DMS53 treated with DMSO at 0.1 percent for 48 hours (cell line): Measurements from ENCODE around the gene VPS37D.
"Not testable (repeated sequence)": the region's sequence is repeated elsewhere in the genome, so short reads cannot be mapped to it uniquely, and the experiment has no call there.

Source experiments
- DNase-seq: peaks from one replicate; lab custom pipeline; 2025; ENCODE audit not compliant: unreplicated experiment; lab: John Stamatoyannopoulos, UW

The VPS37D gene, protein sequence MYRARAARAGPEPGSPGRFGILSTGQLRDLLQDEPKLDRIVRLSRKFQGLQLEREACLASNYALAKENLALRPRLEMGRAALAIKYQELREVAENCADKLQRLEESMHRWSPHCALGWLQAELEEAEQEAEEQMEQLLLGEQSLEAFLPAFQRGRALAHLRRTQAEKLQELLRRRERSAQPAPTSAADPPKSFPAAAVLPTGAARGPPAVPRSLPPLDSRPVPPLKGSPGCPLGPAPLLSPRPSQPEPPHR

DNA sequence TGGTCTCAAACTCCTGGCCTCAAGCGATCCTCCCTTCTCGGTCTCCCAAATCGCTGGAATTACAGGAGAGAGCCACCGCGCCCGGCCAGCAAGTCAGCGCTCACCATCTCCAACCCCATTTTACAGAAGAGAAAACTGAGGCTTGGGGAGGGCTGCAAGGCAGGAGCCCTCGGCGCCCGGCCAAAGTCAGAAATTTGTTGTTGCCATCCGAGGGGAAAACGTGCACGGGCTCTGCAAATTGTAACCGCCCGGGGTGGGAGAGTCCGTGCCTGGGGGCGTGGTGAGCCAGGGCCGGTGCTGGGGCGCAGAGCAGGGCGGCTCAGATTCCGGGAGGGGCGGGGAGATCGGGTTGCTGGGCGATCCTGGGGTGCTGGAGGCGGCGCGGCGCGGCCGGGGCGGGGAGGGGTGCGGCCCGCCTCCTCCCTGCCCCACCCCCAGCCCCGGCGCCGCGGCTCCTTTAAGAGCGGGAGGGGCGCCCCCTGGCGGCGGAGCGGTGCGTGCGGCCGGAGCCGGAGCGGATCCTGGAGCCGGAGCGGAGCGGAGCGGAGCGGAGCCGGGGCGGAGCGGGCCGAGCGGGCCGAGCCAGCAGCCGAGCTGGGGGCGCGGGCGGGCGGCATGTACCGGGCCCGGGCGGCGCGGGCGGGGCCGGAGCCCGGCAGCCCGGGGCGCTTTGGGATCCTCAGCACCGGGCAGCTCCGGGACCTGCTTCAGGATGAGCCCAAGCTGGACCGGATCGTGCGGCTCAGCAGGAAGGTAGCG, at the start of gene VPS37D:
VPS37D (plus strand) TSS at position 488 of the 759 bp plus-strand sequence; CDS start at position 616, 128 bp downstream.
- peak; percentile 74 for DNase-seq

DNA sequence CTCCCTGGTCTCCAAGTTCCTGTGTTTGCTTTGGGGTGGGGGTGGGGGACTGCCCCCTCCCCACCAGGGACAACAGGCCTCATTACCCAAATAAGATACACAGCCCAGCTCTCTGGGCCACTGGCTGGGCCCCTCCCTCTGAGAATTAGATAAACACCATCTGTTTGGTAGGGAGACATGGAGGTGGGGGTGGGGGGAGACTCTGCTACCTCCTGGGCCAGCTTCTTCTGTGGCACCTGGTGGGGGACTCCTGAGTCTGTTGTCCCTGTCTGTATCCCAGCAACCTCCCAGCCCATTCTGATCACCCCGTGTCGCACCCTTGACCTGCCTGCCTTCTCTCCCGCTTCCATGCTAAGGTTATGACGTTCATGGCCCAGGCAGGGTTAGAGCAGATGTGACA, 49.1 kb upstream of the VPS37D start:
- DNase-seq: no peak

DNA sequence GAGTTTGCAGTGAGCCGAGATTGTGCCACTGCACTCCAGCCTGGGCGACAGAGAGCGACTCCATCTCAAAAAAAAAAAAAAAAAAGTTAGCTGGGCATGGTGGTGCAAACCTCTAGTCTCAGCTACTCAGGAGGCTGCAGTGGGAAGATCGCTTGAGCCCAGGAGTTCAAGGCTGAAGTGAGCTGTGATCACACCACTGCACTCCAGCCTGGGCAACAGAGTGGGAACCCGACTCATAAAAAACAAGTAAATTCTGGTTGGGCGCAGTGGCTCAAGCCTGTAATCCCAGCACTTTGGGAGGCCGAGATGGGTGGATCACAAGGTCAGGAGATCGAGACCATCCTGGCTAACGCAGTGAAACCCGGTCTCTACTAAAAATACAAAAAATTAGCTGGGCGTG, 48.2 kb upstream of the VPS37D start:
- not testable (repeated sequence) for DNase-seq

DNA sequence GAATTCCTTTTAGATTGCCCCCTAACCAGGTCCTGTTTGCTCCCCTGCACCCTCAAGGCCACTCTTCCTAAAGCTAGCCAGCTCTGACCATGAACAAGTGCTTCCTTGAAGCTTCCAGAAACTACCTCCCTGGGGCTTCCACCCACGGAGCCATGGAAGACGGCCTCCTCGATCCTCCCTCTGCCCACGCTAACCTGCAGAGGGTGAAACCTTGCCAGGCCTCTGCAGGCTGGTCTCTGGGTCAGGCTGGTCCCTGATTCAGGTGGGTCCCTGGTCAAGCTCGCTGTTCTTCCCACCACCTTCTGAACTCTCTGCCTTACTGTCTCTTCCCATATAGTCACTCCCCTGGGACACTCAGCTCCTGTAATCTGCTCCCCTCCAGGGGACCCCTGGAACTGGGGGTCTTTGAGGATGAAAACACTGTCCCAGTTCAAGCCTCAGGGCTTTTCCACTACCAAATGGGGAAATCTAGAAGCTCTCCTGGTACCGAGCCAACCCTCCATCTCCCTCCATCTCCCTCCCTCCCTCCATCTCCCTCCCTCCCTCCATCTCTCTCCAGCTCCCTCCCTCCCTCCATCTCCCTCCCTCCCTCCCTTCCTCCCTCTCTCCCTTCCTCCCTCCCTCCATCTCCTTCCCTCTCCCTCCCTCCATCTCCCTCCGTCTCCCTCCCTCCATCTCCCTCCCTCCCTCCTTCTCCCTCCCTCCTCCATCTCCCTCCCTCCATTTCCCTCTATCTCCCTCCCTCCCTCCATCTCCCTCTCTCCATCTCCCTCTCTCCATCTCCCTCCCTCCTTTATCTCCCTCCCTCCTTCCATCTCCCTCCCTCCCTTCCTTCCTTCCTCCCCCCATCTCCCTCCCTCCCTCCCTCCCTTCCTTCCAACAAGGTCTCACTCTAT, 46.2 kb upstream of the VPS37D start:
- DNase-seq: no peak

DNA sequence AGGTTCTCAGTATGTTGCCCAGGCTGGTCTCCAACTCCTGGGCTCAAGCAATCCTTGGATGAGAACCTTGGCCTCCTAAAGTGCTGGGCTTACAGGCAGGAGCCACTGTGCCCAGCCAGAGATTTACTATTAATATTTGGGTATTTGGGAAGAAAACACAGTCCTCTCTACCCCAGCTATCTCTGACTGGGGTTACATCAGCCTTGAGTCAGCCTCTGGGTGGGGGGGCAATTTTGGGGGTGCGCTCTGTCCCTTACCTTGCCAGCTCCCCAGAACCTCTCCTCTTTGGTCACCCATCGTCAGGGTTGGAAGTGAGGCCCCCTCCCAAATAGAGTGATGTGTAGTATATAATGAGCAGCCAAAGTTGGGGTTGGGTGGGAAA, 45.1 kb upstream of the VPS37D start:
- DNase-seq: no peak

DNA sequence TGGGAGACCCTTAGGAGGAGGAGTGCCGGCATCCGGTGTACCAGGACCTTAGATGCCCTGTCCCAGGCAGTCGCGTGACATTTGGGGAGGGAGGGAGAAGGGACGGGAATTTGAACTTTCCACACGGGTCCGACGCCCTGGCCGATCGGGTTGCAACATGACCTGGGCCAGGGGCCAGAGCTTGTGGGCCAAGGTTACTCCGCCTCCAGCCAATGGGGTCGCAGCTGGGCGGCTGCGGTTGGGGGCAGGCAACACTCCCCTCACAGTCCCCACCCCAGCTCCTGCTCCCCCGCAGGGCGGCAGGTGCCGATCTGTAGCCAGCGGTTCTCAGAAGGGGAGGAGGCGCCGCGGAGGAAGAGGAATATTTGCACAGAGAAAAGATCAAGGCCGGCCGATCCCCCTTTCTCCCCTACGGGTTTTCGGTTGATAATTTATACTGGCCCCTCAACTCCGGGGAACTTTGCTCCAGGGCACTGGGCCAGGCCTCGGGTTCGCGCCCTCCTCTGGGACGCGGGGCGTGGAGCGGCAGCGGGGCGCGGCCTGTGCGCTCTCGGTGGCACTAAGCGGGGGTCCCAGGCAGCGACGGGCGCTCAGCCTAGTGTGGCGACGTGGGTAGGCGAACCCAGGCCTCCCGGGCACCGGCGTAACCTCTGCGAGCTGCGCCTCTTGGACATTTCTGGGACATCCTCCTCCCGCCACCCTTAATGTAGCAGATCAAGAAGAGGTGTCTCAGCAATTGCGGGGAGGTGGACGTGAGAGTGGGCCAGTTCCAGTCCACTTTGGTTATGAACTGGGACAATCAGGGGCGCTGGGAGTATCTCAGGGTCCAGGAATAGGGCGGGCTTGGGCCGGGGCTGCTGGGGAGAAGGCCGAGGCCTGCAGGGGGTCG, 44.5 kb upstream of the VPS37D start:
- no peak for DNase-seq

DNA sequence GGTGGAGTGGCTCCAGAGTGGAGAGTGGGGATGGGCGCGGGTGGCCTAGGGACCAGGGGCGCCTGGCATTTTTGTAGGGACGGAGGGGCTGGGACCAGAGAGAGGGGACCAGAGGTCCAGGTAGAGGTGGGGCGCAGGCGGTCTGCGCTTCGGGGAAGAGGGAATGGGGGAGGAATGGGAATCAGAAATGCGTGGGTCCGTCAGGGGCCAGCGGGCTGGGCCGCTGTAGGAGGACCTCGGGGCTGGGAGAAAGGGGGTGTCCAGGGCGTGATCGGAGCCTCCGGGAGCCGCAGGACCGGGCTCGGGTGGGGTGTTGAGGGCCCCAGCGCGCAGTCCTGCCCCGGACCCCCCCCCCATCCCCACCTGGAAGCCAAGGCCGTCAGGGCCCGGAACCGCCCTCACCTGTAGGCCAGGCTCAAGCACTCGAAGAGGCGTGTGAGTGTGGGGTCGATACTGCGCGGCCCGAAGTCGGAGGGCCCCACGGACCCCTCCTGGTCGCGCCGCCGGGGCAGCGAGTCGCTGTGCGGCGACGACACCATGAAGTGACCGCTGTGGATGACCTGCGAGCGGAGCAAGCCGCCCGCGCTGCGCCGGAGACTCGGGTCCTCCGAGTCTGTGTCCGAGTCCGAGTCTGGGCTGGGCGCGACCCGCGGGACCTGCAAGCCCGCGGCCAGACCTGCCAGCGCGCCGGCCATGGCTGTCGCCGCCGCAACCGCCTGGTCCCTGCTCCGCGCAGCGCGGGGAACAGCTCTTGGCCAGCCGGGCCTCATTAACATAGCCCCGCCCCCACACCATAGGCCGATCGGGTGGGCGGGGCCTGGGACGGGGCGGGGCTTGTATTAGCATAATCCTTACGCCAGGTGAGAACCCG, 43.6 kb upstream of the VPS37D start, which contains the start of gene MLXIPL:
MLXIPL (minus strand) TSS at position 725 of the 871 bp plus-strand sequence; CDS start at position 695, 30 bp downstream.
- peak; percentile 89 for DNase-seq

DNA sequence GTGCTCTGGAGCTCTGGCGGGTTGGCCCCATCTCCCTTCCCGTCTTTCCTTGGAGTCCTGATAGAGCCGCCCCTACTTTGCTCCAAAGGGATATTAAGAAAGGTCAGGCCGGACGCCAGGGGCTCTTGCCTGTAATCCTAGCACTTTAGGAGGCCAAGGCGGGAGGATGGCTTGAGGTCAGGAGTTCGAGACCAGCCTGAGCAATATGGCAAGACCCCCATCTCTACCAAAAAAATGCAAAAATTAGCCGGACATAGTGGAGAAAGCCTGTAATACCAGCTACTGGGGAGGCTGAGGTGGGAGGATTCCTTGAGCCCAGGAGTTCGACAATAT, 43.0 kb upstream of the VPS37D start:
- no peak for DNase-seq

DNA sequence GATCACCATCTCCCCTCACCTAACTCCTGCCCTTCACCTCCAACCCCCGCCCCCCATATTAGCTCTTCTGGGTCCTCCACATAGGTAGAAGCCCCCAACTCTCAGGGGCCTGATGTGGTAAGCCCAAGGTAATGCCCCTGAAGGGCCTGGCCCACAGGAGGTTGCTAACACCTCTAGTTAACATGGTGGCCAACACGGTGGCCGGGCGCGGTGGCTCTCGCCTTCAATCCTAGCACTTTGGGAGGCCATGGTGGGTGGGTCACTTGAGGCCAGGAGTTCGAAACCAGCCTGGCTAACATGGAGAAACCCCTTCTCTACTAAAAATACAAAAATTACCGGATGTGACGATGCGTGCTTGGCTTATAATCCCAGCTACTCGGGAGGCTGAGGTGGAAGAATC, 42.4 kb upstream of the VPS37D start:
- DNase-seq: no peak

DNA sequence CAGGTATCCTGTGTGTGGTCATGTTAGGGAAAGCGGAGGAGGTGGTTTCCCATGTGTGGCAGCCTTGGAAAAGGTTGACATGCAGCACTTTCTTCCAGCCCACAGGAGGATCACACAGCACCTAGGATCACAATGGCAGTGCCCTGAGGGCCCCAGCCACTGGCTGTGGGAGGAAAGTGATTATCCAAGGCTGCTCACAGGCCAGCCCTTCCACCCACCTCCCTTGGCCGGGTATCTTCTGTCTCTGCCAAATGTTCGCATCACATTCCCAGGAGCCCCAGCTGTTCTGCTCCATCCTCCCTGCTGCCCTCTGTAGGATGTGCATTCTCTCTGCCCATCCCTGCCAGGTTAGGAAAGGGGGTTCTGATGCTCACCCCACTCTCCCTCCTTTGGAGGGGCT, 40.8 kb upstream of the VPS37D start:
- no peak for DNase-seq

DNA sequence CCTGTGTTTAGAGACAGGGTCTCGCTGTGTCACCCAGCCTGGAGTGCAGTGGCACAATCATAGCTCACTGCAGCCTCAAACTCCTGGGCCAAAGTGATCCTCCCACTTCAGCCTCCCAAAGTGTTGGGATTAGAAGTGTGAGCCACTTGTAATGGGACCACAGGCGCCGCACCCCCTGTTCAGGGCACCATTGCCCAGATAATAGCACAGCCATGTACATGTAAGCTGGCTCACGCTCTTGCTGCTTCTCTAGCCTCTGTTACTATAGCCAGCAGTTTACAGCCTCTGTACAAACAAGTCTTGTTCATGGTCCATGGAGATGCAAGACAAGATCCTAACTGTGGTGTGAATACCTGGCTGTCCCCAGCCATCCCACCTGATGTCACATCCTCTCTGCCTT, 39.1 kb upstream of the VPS37D start:
- DNase-seq: no peak

DNA sequence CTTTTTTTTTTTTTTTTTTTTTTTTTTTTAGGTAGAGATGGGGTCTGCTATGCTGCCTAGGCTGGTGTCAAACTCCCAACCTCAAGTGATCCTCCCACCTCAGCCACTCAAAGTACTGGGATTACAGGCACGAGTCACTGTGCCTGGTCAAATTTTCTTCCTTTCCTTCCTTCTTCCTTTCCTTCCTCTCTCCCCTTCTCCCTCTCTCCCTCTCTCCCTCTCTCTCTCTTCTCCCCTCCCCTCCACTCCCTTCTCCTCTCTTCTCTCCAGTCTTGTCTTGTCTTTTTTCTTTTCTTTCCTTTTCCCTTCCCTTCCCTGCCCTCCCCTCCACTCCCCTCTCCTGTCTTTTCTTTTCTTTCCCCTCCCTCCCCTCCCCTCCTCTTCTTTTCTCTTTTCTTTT, 36.1 kb upstream of the VPS37D start:
- no peak for DNase-seq

DNA sequence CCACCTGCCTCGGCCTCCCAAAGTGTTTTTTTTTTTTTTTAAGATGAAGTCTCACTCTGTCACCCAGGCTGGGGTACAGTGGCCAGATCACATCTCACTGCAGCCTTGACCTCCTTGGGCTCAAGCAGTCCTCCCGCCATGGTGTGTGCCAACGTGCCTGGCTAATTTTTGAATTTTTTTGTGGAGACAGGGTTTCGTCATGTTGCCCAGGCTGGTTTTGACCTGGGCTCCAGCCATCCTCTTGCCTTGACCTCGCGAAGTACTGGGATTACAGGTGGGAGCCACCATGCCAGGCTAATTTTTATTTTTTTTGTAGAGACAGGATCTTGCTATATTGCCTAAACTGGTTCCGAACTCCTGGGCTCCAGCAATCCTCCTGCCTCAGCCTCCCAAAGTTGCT, 34.3 kb upstream of the VPS37D start:
- DNase-seq: no peak

DNA sequence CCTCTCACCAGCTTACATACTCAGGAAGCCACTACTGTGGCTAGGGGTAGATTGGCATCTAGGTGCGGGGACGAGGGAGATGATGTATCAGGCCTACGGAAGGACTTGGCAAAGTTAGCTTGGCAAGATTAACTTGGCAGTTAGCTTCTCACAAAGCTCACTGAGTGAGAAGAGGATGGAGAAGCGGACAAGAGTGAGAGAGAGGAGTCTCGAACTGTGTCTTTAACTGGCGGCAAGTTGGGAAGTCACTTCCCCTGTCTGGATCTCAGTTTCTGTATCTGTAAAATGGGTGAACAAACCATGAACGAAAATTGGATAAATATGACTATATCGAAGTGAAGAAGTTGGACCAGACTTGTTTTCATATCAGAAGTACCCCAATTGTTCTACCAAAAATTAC, 33.8 kb upstream of the VPS37D start:
- no peak for DNase-seq

DNA sequence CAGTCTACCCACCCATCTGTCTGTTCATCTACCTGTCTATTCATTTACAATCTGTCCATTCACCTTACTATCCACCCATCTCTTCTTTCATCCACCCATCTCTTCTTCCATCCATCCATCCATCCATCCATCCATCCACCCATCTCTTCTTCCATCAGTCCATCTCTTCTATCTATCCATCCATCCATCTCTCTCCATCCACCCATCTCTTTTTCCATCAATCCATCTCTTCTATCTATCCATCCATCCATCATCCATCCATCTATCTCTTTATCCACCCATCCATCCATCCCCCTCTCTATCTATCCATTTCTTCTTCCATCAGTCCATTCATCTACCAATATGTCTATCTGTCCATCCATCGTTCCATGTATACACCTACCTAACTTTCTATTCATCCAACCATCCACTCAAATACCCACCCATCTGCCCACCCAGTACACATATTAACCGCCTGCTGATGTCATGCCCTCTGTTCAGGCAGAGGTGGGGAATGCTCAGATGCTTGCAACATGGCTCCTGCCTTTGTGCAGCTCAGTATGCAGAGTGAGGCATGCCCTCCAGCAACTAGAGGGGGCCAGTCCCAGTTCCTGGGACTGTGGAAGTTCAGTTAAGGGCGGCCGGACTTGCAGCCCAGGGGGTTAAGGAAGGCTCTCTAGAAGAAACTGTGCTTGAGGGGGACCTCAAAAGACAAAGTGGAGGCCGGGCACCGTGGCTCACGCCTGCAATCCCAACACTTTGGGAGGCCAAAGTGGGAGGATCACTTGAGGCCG, 32.0 kb upstream of the VPS37D start:
- DNase-seq: no peak

DNA sequence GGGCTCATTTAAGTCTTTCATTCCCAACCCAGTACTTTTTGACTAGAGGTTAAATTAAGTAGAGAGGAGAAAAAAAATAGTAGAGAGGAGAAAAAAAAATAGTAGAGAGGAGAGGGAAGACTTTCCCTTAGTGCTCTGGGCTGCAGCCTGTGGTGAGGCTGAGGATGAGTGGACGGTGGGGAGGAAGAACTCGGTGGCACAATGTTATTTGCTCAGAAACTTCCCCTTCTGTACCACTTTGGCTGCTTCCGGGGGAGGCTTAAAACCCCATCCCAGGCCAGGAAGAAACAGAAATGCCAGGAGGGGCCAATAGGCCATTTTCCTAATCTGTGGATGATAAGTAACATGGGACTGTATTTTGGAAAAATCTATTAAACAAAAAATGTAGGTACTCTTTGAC, 28.7 kb upstream of the VPS37D start:
- DNase-seq: no peak

DNA sequence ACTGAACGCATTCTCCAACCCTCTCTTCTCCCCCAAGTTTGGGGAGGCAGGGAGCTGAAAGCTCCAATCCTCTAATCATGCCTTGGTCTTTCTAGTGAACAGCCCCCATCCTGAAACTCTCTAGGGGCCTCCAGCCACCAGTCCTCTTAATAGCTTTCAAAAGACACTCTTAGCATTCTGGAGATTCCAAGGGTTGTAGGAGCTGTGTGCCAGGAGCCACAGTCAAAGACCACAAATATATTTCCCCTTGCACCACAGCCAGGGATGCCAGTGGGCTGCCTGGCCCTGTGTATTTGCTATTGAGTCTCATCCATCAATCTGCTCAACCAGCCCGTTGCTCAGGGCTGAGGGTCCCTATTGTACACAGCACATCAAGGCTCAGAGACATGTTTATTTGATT, 24.8 kb upstream of the VPS37D start:
- DNase-seq: no peak

DNA sequence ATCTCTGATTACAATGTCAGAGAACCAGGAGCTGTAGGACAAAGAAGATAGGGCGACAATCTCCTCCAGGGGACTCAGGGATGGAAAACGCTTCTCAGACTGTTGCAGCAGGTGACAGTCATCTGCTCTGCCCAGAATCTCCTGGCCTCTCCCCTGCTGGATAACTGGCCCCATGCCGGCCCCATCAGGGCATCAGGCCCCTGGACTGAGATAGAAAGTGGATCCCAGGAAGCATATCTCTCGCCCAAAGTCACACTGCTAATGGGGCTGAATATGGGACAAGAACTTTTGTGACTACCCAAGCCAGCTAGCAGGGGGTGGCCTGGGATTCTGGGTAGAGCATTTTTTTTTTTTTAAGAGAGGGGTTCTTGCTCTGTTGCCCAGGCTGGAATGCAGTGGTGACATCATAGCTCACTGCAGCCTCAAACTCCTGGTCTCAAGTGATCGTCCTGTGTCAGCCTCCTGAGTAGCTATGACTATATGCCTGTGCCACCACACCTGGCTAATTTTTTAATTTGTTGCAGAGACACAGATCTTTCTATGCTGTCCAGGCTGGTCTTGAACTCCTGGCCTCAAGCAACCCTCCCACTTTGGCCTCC, 22.8 kb upstream of the VPS37D start:
- no peak for DNase-seq
